Hepatocyte (in vitro differentiated cells): ENCODE measurements around the gene SLC12A1. TPM values are rescaled to one million over a fixed set of nuclear protein-coding genes. Genes with fewer than 3 reads are reported as not detected.

Source experiments
- DNase-seq: peaks from one replicate; pipeline ENCODE4 v3.0.0-alpha.2; 2016; ENCODE audit warnings: low spot score
- H2AFZ ChIP-seq: fragments of 200-600 bp; sonication (generic); 2 replicates; pipeline ENCODE4 v1.6.0; 2016; ENCODE audit warnings: antibody characterized with exemption, mild to moderate bottlenecking
- H3K27ac ChIP-seq: fragments of 200-600 bp; sonication (generic); 2 replicates; pipeline ENCODE4 v1.5.1; 2016; ENCODE audit warnings: mild to moderate bottlenecking
- H3K27me3 ChIP-seq: fragments of 200-600 bp; sonication (generic); 2 replicates; pipeline ENCODE4 v1.6.1; 2016
- H3K36me3 ChIP-seq: fragments of 200-600 bp; sonication (generic); replicated peaks from 2 replicates; pipeline ENCODE4 v1.5.1; 2016; ENCODE audit warnings: low read depth; ENCODE audit not compliant: insufficient read depth
- H3K4me1 ChIP-seq: fragments of 200-600 bp; sonication (generic); 2 replicates; pipeline ENCODE4 v1.5.1; 2016; ENCODE audit warnings: mild to moderate bottlenecking, moderate library complexity; ENCODE audit not compliant: insufficient read depth
- H3K4me2 ChIP-seq: fragments of 200-600 bp; sonication (generic); 2 replicates; pipeline ENCODE4 v1.6.0; 2016
- H3K4me3 ChIP-seq: fragments of 200-600 bp; sonication (generic); 2 replicates; pipeline ENCODE4 v1.5.1; 2016; ENCODE audit warnings: mild to moderate bottlenecking
- H3K79me2 ChIP-seq: fragments of 200-600 bp; sonication (generic); 2 replicates; pipeline ENCODE4 v1.6.0; 2017; ENCODE audit warnings: mild to moderate bottlenecking
- H3K9me2 ChIP-seq: fragments of 200-600 bp; sonication (generic); replicated peaks from 2 replicates; pipeline ENCODE4 v1.6.0; 2017; ENCODE audit warnings: mild to moderate bottlenecking; ENCODE audit not compliant: insufficient read depth
- H3K9me3 ChIP-seq: fragments of 200-600 bp; sonication (generic); 2 replicates; pipeline ENCODE4 v1.5.1; 2016; ENCODE audit warnings: low read depth, mild to moderate bottlenecking
- H4K20me1 ChIP-seq: fragments of 200-600 bp; sonication (generic); 2 replicates; pipeline ENCODE4 v1.6.0; 2016; ENCODE audit warnings: mild to moderate bottlenecking; ENCODE audit not compliant: insufficient read depth, poor library complexity, severe bottlenecking
- CTCF ChIP-seq: fragments of 200-600 bp; sonication (generic); IDR thresholded peaks from 2 replicates; pipeline ENCODE4 v1.5.1; 2016; ENCODE audit warnings: antibody characterized with exemption, mild to moderate bottlenecking; ENCODE audit not compliant: poor library complexity
- EZH2 ChIP-seq: fragments of 200-600 bp; sonication (generic); IDR thresholded peaks from 2 replicates; pipeline ENCODE4 v1.6.1; 2016; ENCODE audit warnings: antibody characterized with exemption, mild to moderate bottlenecking, borderline replicate concordance
- EZH2phosphoT487 ChIP-seq: fragments of 200-600 bp; sonication (generic); IDR thresholded peaks from one replicate; pipeline ENCODE4 v1.6.1; 2018; ENCODE audit warnings: antibody characterized with exemption, mild to moderate bottlenecking, low read depth, moderate library complexity; ENCODE audit not compliant: unreplicated experiment, severe bottlenecking
- WGBS: methylation state at CpG from one replicate; pipeline ENCODE4 v1.1.6; 2016; ENCODE audit warnings: low lambda C conversion rate; ENCODE audit errors: missing lambda C conversion rate; 5-methylcytosine and 5-hydroxymethylcytosine counted together
- polyA plus RNA-seq: library from polyadenylated mRNA; unstranded; fragments of >200 nt; fragmentation: Nextera tagmentation; extraction: Ambion mirVana; gene quantifications from 2 replicates; pipeline ENCODE4 v1.2.1, GENCODE V29; 2016
- total RNA-seq: library from RNA; depleted of rRNA; stranded (reverse); fragments of >200 nt; gene quantifications from 2 replicates; pipeline ENCODE4 v1.2.3, GENCODE V29; 2014

The SLC12A1 gene
- total and polyA plus RNA-seq, 2 experiments from 2014 or later = not detected

GRCh38 chr15:48332642-48333034, 126.5 kb downstream of the SLC12A1 start:
- Histone ChIP-seq H3K27me3 (no peaks in the 10 kb centered on the region), H3K79me2 (peaks cover 10% of the 10 kb centered on the region), H4K20me1 (peaks cover 6% of the 10 kb centered on the region), H3K4me1 (peaks cover 8% of the 10 kb centered on the region), H3K36me3 (no peaks in the 10 kb centered on the region), H3K9me3 (no peaks in the 10 kb centered on the region), H2AFZ (peak overlapping the region; percentile 99), H3K4me2 (peak overlapping the region; percentile 100), H3K27ac (no peak overlapping the region), H3K4me3 (peak overlapping the region; percentile 91), H3K9me2 (no peaks in the 10 kb centered on the region)
- no peak for TF ChIP-seq CTCF
- TF ChIP-seq EZH2phosphoT487 = no peak
- TF ChIP-seq EZH2 = no peak
- DNase-seq = no peak
- 36% methylated on average over 9 of the region's 9 CpGs for WGBS

- WGBS = 45% methylated on average over 4 of the region's 4 CpGs
- Histone ChIP-seq H3K9me2 (no peaks in the 10 kb centered on the region), H3K79me2 (peaks cover 10% of the 10 kb centered on the region), H2AFZ (no peak overlapping the region), H3K4me3 (no peak overlapping the region), H3K36me3 (no peaks in the 10 kb centered on the region), H4K20me1 (peaks cover 6% of the 10 kb centered on the region), H3K4me2 (peak overlapping the region; percentile 11), H3K9me3 (no peaks in the 10 kb centered on the region), H3K4me1 (peaks cover 8% of the 10 kb centered on the region), H3K27me3 (no peaks in the 10 kb centered on the region), H3K27ac (no peak overlapping the region)
- DNase-seq = no peak
- TF ChIP-seq EZH2 (no peak), CTCF (no peak), EZH2phosphoT487 (no peak)
These were observed 127.4 kb downstream of the SLC12A1 start for GRCh38 chr15:48333540-48333939.

GRCh38 chr15:48334260-48334659, 128.2 kb downstream of the SLC12A1 start:
- H3K9me3 ChIP-seq = no peaks in the 10 kb centered on the region
- H3K36me3 ChIP-seq = no peaks in the 10 kb centered on the region
- 80% methylated on average over 2 of the region's 2 CpGs for WGBS
- peaks cover 8% of the 10 kb centered on the region for H3K4me1 ChIP-seq
- H4K20me1 ChIP-seq = peaks cover 6% of the 10 kb centered on the region
- H3K27me3 ChIP-seq = no peaks in the 10 kb centered on the region
- no peak overlapping the region for H3K27ac ChIP-seq
- no peak overlapping the region for H3K4me2 ChIP-seq
- H3K79me2 ChIP-seq = peaks cover 10% of the 10 kb centered on the region
- H3K9me2 ChIP-seq = no peaks in the 10 kb centered on the region
- no peak overlapping the region for H3K4me3 ChIP-seq
- H2AFZ ChIP-seq = no peak overlapping the region
- no peak for TF ChIP-seq EZH2phosphoT487
- TF ChIP-seq CTCF = no peak
- no peak for DNase-seq

- Histone ChIP-seq H3K79me2 (peaks cover 10% of the 10 kb centered on the region), H4K20me1 (peaks cover 6% of the 10 kb centered on the region), H3K9me2 (no peaks in the 10 kb centered on the region), H3K27ac (no peak overlapping the region), H3K9me3 (no peaks in the 10 kb centered on the region), H2AFZ (no peak overlapping the region), H3K4me2 (no peak overlapping the region), H3K4me3 (no peak overlapping the region), H3K4me1 (peaks cover 8% of the 10 kb centered on the region), H3K27me3 (no peaks in the 10 kb centered on the region), H3K36me3 (no peaks in the 10 kb centered on the region)
- 84% methylated on average over 2 of the region's 2 CpGs for WGBS
- no peak for DNase-seq
- TF ChIP-seq CTCF = peak; percentile 31
- no peak for TF ChIP-seq EZH2phosphoT487
- no peak for TF ChIP-seq EZH2
These were observed 130.8 kb downstream of the SLC12A1 start for GRCh38 chr15:48336940-48337339.
